AG08396 (cell line): Measurements from ENCODE around the gene KRTAP10-4.
"Not testable (repeated sequence)": the region's sequence is repeated elsewhere in the genome, so short reads cannot be mapped to it uniquely, and the experiment has no call there.

ENCODE experiments used
- DNase-seq: peaks from one replicate; pipeline ENCODE4 v3.0.0; 2012; ENCODE audit warnings: low spot score, mixed read lengths

KRTAP10-4 gene

GRCh38 chr21:44534688-44535087 is 38.8 kb upstream of the KRTAP10-4 start:
- no peak for DNase-seq

- DNase-seq = no peak
Measured at GRCh38 chr21:44535963-44536362, 37.6 kb upstream of the KRTAP10-4 start.

DNA sequence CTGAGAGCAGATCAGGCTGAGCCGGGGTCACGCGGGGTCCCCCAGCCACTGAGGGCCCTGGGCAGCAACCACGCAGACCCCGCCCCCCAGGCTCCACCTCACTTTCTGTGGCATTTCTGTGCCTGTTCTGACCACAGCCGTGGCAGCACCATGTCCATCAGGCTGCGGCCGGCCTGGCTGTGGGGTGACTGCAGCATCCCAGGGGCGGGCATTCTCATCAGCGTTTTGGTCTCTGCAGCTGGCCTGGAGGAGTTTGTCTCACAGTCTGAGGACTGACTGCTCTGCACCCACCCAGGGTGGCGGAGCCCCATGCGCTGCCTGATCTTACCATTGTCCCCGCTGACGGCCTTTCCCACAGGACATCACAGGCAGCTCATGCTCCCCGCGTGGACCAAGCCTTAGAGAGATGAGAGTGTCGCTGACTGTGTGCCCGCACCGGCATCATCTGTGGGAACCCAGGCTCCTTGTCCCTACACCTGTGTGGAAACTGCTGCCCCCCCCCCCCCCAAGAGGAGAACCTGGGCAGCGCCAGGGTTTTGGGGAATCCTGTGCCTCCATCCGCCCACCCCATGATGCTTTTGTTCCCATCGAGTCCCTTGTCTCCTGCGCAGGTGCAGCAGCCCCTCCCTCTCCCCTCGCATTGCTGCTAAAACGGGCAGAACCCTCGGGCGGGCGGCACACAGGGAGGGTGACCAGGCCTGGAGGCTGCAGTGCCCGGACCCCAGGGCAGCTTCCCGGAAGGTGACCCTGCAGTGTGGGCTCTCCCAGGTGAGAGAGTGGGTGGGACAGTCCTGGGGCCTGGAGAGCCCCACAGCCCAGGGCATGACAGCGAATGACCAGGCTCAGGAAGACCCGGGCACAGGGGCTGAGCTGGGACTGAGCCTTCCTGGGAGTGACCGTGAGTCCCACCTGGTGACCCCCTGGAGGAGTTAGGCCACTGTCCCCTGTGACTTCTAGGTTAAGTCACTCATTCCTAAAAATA is 35.3 kb upstream of the KRTAP10-4 start:
- DNase-seq = no peak

DNA sequence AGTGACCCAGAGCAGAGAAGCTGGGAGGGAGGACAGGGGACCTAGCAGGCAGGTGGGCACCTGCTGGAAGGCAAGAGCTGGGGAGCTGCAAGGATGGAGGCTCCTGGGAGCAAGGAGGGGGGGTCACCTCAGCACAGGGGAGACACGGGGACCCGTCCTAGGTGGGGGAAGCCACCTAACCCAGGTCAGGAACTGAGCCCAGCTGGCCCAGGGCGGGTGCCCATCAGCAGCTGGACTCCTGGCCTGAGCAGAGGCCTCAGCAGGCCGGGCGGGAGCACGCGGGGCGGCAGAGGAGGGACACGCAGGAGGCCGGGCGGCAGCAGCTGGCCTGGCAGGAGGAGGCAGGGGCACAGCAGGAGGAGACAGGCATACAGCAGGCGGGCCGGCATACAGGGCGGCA is 34.5 kb upstream of the KRTAP10-4 start:
- DNase-seq = no peak

DNA sequence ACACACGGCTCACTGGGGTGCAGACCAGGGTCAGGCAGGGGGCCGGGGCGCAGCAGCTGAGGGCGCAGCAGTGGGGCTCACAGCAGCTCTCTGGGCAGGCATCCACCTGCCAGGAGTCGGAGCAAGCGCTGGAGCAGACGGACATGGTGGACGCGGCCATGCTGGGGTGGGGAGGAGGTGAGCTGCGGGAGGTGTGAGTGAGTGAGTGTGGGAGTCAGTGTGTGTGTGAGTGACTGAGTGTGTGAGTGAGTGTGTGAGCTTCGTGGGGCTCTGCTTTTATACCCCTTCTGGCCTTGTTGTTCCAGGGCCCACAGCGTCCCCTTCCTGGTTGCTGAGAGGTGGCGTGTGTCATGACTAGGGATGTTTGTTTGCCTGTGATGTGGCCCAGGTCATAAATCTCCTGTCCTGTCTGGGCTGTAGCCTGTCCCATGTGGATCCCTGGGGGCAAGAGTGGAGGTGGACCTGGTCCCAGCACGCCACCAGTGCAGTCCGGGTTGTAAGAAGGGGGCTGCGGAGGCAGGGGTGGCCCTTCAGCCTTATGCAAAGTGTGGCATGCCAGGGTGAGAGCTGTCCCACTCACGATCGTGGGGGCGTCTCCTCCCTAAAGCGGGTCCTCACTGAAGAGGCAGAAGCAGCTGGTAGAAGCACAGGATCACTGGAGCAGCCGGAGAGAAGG is 33.4 kb upstream of the KRTAP10-4 start, which contains the start of gene KRTAP10-1:
KRTAP10-1 (minus strand) TSS at position 205 of the 676 bp plus-strand sequence; CDS start at position 160, 45 bp downstream.
- no peak for DNase-seq

- no peak for DNase-seq
Measured at GRCh38 chr21:44540741-44541288, 32.7 kb upstream of the KRTAP10-4 start.

DNA sequence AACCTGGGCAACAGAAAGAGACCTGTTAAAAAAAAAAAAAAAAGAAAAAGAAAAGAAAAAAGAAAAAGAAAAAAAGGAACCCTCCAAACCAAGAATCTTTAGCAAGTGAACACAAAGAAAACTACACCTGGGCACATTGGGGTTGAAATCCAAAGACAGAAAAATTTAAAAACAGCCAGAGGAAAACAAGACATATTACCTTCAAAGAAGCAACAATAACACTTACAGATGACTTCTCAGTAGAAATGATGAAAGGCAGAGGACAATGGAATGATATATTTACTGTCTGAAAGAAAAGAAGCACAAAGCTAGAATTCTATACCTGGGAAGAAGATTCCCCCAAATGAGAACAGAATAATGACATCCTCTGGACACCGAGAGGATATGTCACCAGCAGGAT is 30.8 kb upstream of the KRTAP10-4 start:
- no peak for DNase-seq

DNA sequence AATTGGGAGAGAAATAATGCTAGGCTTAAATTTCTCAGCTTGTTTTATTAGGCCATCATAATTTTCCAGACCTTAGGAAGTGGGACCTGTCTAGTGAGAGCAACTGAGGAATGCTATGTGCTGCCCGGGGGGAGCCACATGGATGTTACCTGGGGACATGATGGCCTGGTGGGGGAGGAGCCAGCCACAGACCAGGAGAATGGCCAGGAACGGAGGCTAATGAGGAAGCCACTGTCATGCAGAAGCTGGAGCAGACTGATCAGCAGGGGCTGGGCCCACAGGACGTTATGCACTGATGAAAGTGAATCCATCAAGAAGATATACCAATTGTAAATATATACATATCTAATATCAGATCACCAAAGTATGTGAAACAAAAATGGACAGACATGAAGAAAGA is 29.0 kb upstream of the KRTAP10-4 start:
- DNase-seq = no peak

DNA sequence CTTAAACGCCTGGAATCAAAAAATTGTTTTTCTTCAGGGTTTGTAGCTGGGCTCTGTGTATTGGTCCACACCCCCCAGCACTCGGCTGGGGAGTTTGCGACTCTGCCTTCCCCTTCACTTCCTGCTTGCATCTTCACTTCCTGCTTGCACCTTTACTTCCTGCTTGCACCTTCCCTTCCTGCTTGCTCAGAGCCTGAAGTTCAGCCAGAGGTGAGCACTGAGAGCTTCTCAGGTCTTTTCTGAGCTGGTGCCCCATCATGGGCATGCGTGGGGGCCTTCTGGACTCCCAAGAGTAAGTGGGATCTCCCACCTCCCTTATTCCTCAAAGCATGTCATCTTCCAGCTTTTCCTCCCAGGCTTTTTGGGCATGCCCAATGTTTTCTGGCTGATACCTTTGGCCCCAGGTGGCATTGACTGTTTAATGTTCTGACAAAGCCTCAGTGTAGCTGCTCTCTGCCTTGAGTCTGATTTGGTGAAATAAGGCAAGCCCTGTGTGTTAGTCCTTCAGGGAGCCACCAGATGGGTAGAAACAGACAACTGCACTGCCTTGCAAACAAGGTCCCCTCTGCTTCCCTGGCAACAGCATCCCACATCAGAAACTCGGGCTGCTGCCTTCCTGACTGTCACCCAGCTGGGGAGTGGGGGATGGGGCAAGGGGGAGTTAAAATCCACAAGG is 25.7 kb upstream of the KRTAP10-4 start:
- no peak for DNase-seq

GRCh38 chr21:44548381-44548780 is 25.1 kb upstream of the KRTAP10-4 start:
- no peak for DNase-seq

DNA sequence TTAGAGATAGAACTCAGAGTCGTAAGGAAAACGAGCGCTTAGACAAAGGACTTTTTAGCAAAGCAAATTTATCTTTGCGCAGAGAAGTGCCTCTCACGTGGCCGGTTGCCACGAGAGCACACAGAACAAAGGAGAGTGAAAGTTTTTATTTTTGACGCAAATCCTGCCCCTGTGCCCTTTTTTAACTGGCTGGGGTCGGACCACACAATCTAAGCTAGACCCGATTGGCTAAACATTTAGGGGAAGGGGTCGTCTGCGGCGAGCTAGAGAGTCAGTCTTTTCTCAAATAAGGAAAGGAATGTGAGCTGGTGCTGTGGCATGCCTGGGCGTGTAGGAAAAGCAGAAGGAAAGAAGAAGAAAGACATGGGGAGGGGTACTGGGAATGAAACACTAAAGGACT is 24.6 kb upstream of the KRTAP10-4 start:
- no peak for DNase-seq

DNA sequence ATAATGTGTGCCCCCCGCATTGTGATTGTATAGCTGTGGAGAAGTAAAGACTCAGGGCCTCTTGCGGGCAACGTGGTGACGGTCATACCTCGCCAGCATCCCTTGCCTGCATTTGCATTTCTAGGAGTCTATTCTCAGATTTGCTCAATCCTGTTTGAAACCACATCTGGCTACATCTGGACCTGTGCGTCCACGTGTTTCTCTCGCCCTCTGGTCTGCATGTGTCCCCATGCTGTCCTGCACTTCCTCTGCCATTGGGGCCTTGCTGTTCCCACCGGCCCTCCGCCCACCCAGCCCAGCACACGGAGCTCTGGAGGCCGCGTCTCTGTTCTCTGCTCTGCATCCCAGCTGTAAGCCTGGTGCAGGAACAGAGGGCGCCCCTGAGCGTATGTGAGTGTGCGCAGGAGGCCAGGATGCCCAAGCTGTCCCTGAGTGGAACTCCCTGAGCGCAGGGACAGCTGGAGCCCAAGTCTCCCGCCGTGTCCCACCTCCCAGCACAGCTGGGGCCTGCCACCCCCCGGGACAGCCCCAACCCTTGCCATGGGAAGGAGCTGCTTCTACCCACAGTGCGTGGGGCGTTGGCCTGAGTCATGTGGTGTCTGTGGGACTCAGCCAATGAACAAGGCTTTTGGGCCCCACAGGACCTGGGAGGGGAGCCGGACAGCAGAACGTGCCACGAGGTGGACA is 23.9 kb upstream of the KRTAP10-4 start:
- no peak for DNase-seq

- not testable (repeated sequence) for DNase-seq
Measured at GRCh38 chr21:44550285-44550684, 23.2 kb upstream of the KRTAP10-4 start.

GRCh38 chr21:44550807-44551206 is 22.7 kb upstream of the KRTAP10-4 start:
- no peak for DNase-seq

DNA sequence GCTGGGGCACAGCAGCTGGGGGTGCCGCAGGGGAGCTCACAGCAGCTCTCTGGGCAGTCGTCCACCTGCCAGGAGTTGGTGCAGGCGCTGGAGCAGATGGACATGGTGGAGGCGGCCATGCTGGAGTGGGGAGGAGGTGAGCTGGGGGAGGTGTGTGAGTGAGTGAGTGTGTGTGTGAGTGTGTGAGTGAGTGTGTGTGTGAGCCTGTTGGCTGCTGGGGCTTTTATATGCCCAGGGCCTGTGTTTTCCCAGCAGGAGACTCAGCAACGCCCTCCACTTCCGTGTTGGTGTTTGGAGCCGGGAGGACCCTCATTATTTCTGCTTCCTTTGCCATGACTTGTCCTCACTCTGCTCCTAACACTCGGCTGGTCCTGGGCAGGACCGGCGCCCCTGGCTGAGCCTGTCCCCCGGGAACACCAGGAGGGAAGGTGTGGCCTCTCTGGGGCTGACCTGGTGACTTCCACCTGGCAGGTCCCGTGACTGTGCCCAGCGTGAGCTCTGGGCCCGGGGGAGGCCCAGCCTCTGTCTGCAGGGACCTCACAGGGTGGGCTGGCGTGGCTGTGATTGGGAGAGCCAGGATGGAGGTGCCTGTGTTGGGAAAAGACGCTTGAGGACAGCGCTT is 22.1 kb upstream of the KRTAP10-4 start, which contains the start of gene KRTAP10-2:
KRTAP10-2 (minus strand) TSS at position 166 of the 622 bp plus-strand sequence; CDS start at position 119, 47 bp downstream.
- no peak for DNase-seq

- DNase-seq = no peak
Measured at GRCh38 chr21:44552136-44552535, 21.4 kb upstream of the KRTAP10-4 start.

DNA sequence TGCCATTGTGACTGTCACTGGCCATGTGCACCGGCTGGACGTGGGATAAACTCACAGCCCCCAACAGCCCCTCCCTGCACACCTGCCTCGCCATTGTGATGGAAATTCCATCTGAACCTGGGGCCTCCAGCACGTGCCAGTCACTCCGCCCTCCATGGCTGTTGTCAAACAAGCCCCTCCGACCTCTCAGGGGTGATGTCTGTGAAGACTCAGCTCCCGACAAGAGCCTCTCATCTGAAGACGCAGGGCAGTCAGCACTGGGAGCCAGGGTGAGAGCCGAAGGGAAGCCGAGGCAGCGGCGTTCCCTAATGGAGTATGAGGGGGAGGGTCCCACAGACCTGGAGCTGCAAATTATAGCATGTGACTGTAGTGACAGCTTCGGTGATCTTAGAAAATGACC is 20.8 kb upstream of the KRTAP10-4 start:
- DNase-seq = no peak

GRCh38 chr21:44555200-44555875 is 18.2 kb upstream of the KRTAP10-4 start:
- no peak for DNase-seq

DNA sequence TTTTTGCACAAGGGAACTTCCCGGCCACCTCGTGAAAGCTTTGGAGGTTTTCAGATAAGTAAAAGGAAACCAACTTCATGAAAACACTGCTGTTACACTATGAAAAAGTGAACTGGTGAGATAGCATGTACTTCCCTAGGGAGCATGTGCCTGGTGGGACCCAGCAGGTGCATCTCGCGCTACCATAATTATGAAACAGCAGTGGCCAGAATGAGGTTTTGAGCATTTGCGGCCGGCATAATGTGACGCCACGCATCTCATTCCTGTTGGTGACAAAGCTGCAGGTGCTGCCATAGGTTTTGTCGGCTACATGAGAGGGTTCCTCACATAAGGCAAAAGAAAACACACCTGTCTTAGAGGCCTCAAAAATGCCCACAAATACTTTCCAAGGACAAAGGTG is 16.6 kb upstream of the KRTAP10-4 start:
- DNase-seq = no peak
